Activated T-helper 17 cell treated with anti-CD3 and anti-CD28 coated beads, Interleukin-2, amount 50 U/mL, for 72 hours (primary cell): ENCODE results near the gene FBP1. TPM values are rescaled to one million over a fixed set of nuclear protein-coding genes. Genes with fewer than 3 reads are reported as not detected.

ENCODE experiments used
- ATAC-seq: fragments of 150-1000 bp; cut with Tn5 transposase; replicated peaks from 2 replicates; pipeline ENCODE4 v1.10.0; 2021; ENCODE audit warnings: mild to moderate bottlenecking, moderate library complexity
- H3K27ac Mint-ChIP-seq: one replicate; pipeline ENCODE4 v1.8.0; 2022; ENCODE audit warnings: mixed read lengths
- H3K27me3 Mint-ChIP-seq: one replicate; pipeline ENCODE4 v1.8.0; 2022; ENCODE audit warnings: mixed read lengths
- H3K36me3 Mint-ChIP-seq: one replicate; pipeline ENCODE4 v1.8.0; 2022; ENCODE audit warnings: low read depth, mild to moderate bottlenecking, mixed read lengths
- H3K4me1 Mint-ChIP-seq: one replicate; pipeline ENCODE4 v1.8.0; 2022; ENCODE audit warnings: mixed read lengths
- H3K4me3 Mint-ChIP-seq: one replicate; pipeline ENCODE4 v1.8.0; 2022; ENCODE audit warnings: mild to moderate bottlenecking, mixed read lengths
- H3K9me3 Mint-ChIP-seq: one replicate; pipeline ENCODE4 v1.8.0; 2022; ENCODE audit warnings: mixed read lengths
- total RNA-seq, 2 donors: library from RNA; stranded (reverse); gene quantifications; one replicate each; pipeline ENCODE4 v1.2.3, GENCODE V29; 2022

Gene FBP1
- total RNA-seq, 2 donors from 2014 or later = 0.50 to 0.85 TPM

DNA sequence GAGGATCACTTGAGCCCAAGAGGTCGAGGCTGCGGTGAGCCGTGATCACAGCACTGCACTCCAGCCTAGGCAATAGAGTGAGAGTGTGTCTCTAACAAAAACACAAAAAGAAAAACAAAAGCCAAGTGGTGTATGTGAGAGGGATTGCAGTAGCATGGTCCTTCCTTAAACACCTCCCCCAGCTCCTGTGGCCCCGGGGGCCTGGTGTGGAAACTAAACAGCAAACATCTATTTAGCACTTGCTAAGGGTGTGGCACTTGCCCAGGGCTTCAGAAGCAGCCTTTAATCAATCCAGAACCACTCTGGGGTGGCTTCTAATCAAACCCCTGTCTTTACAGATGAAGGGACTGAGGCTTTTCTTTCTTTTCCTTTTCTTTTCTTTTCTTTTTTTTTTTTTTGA lies 4.4 kb upstream of the FBP1 start:
- Mint-ChIP-seq H3K4me3 (no peak overlapping the region), H3K27ac (no peak overlapping the region), H3K27me3 (peaks cover 6% of the 10 kb centered on the region), H3K9me3 (no peaks in the 10 kb centered on the region), H3K4me1 (peaks cover 14% of the 10 kb centered on the region), H3K36me3 (no peaks in the 10 kb centered on the region)
- no peak for ATAC-seq

DNA sequence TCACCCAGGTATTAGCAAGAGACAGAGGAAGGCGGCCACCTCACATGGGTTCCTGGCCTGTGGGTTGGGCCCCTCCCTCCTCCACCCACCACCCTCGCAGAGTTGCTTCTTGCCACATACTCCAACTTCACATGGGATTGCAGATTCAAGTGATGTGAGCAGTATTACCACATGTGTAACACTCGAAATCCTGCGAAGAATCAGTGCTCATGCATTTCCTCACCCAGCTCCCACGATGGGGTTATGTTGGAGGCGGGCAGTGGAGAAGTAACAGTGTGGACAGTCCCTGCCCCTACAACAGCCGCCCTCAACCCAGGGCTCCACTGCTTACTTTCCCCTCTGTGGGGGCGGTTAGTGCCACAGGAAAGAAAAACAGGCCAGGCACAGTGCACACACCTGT lies 3.9 kb upstream of the FBP1 start:
- no peak for ATAC-seq
- Mint-ChIP-seq H3K9me3 (no peaks in the 10 kb centered on the region), H3K4me3 (no peak overlapping the region), H3K36me3 (no peaks in the 10 kb centered on the region), H3K4me1 (peaks cover 18% of the 10 kb centered on the region), H3K27me3 (peaks cover 11% of the 10 kb centered on the region), H3K27ac (no peak overlapping the region)

DNA sequence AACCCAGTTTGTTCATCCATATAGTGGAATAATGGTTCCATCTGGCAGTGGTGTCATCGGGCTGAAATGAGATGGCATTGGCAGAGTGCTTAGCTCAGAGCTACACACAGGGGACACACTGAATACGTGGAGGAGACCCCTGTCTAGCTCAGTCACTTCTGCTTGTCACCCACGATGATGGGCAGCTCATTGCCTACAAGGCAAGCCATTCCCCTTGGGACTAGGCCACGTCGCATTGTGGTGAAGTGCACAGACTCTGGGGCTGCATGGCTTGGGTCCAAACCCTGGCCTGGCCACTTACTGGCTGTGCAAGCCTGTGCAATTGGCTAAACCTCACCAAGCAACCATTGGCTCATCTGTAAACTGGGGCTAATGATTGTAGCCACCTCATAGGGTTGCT lies 3.2 kb upstream of the FBP1 start:
- peaks cover 11% of the 10 kb centered on the region for H3K27me3 Mint-ChIP-seq
- no peak overlapping the region for H3K27ac Mint-ChIP-seq
- no peak for ATAC-seq
- H3K4me1 Mint-ChIP-seq = peaks cover 18% of the 10 kb centered on the region
- H3K4me3 Mint-ChIP-seq = no peak overlapping the region
- no peaks in the 10 kb centered on the region for H3K9me3 Mint-ChIP-seq
- H3K36me3 Mint-ChIP-seq = no peaks in the 10 kb centered on the region

DNA sequence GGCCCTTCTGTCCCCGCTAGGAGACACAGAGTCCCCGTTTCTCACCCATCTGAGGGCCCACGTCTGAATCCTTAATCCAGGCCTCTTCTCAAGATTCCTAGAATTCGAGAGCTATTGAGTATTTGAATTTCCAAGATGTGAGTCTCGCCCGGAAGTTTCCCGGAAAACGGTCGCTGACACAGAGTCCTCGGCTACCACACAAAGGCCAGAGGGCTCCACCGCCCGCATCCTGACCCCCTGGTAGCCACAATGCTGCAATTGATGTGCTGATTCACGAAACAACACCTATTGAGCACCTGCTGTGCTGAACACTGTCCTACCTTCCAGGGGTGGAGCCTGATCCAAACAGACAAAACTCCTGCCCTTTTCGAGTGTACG lies 670 bp upstream of the FBP1 start:
- H3K4me1 Mint-ChIP-seq = peaks cover 18% of the 10 kb centered on the region
- peak overlapping the region; percentile 72 for H3K27ac Mint-ChIP-seq
- peaks cover 10% of the 10 kb centered on the region for H3K27me3 Mint-ChIP-seq
- peak overlapping the region; percentile 84 for H3K4me3 Mint-ChIP-seq
- no peak for ATAC-seq
- no peaks in the 10 kb centered on the region for H3K9me3 Mint-ChIP-seq
- H3K36me3 Mint-ChIP-seq = no peaks in the 10 kb centered on the region

DNA sequence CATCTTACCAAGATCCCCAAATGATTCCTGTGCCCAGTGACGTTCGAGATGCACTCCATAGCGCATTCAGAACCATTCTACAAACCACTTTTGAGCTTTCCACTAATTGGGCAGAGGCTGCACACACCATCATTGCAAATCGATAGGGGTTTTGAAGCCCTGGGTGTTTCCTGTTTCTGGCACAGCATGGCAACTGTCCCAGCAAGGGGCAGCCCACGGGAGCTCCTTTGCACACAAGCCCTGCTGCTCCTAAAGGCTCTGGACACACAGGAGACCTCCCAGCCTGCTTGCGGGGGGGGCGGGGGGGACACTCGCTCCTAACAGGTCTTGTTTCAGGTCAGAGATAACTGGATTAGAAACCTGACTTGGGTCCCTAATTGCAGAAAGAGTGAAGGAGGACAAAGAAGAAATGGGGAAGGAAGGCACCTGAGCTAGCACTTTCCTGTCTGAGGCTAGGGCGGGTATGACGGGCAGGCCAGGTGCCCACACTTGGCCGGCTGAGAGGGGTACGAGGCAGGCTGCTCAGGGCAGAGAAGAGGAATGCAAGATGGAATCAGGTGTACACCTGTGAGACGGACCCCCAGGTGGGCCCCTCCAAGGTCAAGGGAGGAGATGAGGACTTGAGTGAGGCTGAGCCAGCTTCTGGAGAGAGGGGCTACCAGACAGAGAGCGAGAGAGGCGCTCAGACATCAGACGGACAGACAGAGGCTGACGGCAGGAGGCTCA lies 820 bp downstream of the FBP1 start:
- Mint-ChIP-seq H3K9me3 (no peaks in the 10 kb centered on the region), H3K4me1 (peaks cover 18% of the 10 kb centered on the region), H3K4me3 (peak overlapping the region; percentile 84), H3K36me3 (no peaks in the 10 kb centered on the region), H3K27me3 (peaks cover 8% of the 10 kb centered on the region), H3K27ac (peak overlapping the region; percentile 62)
- no peak for ATAC-seq

DNA sequence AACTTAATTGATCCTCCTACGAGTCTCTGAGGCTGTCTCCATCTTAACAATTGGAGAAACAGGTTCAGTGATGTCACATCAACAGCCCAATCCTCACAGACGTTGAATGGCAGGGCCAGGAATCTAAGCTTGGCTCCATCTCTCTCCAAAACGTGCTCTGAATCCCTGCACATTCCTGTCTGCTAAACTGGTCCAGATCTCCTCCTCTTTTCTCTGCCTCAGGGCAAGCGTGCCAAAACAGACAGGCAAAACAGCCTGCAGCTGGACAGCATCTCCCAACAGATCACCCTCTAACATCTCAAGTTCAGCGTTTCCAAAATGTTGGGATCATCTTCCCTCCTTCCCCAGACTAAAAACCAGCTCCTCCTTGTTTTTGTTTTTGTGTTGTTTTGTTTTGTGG lies 6.6 kb downstream of the FBP1 start:
- Mint-ChIP-seq H3K4me1 (no peaks in the 10 kb centered on the region), H3K9me3 (no peaks in the 10 kb centered on the region), H3K4me3 (no peak overlapping the region), H3K27me3 (no peaks in the 10 kb centered on the region), H3K36me3 (no peaks in the 10 kb centered on the region), H3K27ac (no peak overlapping the region)
- ATAC-seq = no peak

DNA sequence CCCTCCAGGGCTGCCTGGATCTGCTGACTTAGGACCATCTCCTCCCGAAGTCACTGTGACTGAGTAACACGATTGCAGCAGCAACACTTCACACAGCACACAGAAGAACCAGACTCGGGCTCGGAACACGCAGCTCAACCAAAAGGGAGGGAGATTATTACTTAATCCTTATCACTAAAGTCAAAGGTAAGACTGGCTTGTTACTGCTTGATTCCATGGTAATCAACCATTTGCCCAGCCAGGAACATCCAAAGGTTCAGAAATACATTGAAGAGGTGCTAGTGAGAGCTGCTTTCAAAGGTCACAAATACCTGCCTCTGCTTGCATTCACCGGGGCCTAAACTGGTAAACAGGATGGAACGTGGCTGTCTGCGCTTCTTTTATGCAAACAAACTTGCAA lies 7.7 kb downstream of the FBP1 start:
- ATAC-seq = no peak
- Mint-ChIP-seq H3K4me1 (no peaks in the 10 kb centered on the region), H3K4me3 (no peak overlapping the region), H3K27ac (no peak overlapping the region), H3K9me3 (no peaks in the 10 kb centered on the region), H3K36me3 (no peaks in the 10 kb centered on the region), H3K27me3 (no peaks in the 10 kb centered on the region)

DNA sequence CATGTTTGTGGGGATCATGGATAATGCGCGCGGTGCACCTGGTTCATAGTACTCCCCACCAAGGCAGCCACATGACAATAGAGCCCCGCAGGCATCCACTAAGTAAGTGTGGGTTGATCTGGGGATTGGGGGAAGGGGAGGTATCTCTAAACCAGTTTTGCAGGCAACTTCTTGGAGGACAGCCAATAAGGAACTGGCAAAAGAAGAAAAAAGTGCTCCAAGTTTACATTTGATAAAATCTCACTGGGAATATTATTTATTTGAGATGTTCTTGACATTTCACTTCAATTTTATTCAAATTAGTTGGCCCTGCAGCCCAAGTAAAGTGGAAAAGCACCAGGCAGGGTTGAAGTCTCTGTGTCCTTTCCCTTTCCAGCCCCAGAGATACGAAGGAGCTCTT lies 8.5 kb downstream of the FBP1 start:
- Mint-ChIP-seq H3K9me3 (no peaks in the 10 kb centered on the region), H3K27me3 (no peaks in the 10 kb centered on the region), H3K4me1 (no peaks in the 10 kb centered on the region), H3K4me3 (no peak overlapping the region), H3K27ac (no peak overlapping the region), H3K36me3 (no peaks in the 10 kb centered on the region)
- no peak for ATAC-seq

DNA sequence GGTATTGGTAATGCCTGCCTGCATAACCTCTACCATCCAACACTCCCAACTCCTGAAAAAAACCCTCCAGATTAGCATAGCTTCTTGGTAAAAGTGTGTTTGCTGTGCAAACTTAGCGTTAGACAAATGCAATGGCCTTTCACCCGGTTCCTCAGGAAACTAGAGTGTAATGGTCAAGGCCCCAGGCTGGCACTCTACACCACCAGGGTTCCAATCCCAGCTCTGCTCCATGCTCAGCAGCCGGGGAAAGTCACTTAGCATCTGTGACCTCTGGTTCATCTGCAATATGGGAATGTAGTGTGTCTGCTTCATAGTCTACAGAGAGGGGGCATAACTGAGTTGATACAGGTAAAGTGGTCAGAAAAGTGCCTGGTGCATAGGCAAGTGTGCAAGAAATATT lies 9.0 kb downstream of the FBP1 start:
- Mint-ChIP-seq H3K4me3 (no peak overlapping the region), H3K9me3 (no peaks in the 10 kb centered on the region), H3K36me3 (no peaks in the 10 kb centered on the region), H3K4me1 (no peaks in the 10 kb centered on the region), H3K27me3 (no peaks in the 10 kb centered on the region), H3K27ac (no peak overlapping the region)
- no peak for ATAC-seq

DNA sequence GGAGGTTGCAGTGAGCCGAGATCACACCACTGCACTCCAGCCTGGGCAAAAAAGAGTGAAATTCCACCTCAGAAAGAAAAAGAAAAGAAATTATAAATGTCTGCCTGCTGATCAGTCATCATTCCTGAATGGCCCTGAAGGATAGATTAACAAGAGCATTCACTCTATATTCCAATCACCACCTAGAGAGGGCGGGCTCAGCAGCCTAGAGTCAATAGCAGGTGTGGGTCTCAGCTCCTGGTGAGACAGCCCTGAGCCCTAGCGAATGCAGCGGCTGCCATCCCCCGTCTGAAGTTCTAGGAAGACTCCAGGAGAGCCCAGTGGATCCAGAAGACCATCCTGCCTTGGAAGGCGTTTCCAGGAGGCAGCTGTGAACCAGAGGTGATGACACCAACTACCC lies 12.0 kb downstream of the FBP1 start:
- Mint-ChIP-seq H3K9me3 (no peaks in the 10 kb centered on the region), H3K4me1 (no peaks in the 10 kb centered on the region)

DNA sequence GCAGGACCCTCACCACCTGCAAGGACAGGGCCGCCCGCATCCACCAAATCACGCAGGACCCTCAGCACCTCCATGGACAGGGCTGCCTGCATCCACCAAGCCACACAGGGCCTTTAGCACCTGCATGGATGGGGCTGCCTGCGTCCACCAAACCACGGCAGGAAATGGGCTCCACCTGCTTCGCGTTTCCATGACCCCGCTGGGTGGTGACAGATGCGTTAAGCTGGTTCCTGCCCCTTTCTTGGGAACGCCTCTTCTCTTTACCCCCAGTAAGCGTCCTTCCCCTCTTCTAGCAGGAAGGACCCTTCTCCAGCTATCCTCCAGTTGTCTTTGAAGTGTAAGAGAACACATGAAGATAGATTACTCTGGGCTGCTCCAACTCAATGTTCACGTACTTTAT lies 13.5 kb downstream of the FBP1 start:
- Mint-ChIP-seq H3K27me3 (no peaks in the 10 kb centered on the region), H3K4me3 (no peak overlapping the region), H3K9me3 (no peaks in the 10 kb centered on the region), H3K27ac (no peak overlapping the region), H3K36me3 (no peaks in the 10 kb centered on the region), H3K4me1 (no peaks in the 10 kb centered on the region)
- no peak for ATAC-seq

More for the DNA sequence above, 12.0 kb downstream of the FBP1 start:
- Mint-ChIP-seq H3K36me3 (no peaks in the 10 kb centered on the region), H3K27ac (no peak overlapping the region), H3K4me3 (no peak overlapping the region), H3K27me3 (no peaks in the 10 kb centered on the region)
- no peak for ATAC-seq

DNA sequence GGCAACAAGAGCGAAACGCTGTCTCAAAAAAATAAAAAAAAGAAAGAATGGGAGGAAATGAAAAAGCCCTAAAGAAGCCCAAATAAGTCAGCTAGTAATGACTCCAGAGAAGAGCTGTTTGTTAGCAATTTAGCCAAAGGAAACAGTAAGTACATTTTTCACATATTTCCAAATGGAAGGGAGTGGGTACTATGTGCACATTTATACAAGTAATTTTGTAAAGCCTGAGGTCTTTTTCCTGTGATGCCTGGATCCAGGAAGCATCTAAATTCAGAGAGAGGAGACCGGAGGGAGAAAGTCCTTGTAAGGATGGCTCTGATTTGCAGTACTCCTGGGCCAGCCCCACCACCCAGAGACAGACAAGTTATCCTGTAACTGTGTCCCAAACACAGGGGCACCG lies 14.7 kb downstream of the FBP1 start:
- Mint-ChIP-seq H3K36me3 (no peaks in the 10 kb centered on the region), H3K27me3 (peaks cover 7% of the 10 kb centered on the region), H3K4me3 (no peak overlapping the region), H3K9me3 (no peaks in the 10 kb centered on the region), H3K27ac (no peak overlapping the region), H3K4me1 (no peaks in the 10 kb centered on the region)
- no peak for ATAC-seq

DNA sequence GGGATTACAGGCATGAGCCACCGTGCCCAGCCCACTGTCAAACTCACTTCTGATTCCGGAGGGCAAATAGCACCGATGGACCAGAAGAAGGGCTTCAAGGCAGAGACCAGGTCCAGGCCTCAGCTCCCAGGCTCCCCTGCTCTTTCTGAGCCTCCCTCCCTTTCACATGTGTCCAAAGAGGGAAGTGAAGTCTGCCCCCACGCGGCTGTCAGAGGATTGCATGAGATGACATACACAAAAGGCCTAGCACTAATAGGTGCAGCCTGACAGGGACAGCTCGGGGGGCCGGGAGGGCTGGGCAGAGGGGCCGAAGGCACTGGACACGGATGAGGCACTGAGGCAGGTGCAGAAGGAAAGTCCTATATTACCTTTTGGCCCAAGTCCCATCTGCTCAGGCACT lies 16.1 kb downstream of the FBP1 start:
- Mint-ChIP-seq H3K27ac (no peak overlapping the region), H3K4me3 (no peak overlapping the region), H3K4me1 (no peaks in the 10 kb centered on the region), H3K36me3 (no peaks in the 10 kb centered on the region), H3K9me3 (no peaks in the 10 kb centered on the region), H3K27me3 (peaks cover 7% of the 10 kb centered on the region)
- no peak for ATAC-seq

DNA sequence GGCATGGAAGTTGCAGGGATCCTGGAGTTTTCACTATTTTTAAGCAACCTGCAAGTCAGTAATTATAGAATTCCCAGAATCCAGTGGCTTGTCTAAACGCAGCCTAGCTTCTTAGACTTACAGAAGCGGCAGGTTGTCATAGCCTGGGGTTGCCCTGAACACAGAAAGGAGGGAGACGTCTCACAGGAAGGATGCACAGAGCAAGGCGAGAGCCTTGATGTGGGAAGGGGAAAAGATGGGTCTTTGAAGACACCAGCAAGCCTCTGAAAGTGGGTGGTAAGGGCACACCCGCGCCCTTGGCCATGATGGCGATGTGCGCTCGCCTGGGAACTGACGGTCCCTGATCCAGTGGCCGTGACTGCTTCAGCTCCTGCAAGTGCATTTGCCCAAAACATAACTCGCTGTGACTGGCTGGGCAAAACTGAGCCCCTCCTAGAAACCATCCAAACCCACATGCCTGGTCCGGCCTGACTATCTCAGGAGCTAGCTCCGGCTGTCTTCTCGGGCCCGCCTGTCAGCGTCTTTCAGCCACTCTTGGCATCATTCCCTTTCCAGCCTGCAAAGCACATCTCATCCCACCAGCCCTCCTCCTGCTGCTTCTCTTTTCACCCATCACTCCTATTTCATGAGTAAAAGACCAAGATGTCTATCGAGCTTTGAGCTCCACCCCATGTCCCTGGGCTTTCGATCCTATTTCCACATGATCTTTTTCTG lies 17.1 kb downstream of the FBP1 start:
- Mint-ChIP-seq H3K27ac (no peak overlapping the region), H3K4me3 (no peak overlapping the region), H3K27me3 (peaks cover 7% of the 10 kb centered on the region), H3K36me3 (no peaks in the 10 kb centered on the region), H3K9me3 (no peaks in the 10 kb centered on the region), H3K4me1 (no peaks in the 10 kb centered on the region)
- ATAC-seq = no peak

DNA sequence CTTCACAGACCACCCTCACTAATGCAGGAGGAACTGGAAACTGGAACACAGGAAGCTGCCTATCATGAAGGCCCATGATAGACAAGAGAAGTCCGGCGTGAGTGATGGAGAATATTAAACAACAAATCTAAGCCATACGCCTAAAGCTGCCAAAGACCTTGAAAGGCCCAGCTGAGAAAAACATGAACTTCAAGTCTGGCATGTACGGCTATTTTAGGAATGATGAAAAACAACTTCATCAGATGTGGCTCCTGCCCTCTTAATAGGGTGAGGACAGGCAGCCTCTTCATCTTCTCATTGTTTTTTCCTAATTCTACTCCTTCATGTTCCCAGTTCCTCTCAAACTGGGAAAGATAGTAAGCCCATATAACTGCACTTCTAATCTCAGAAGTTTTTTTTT lies 20.3 kb downstream of the FBP1 start:
- Mint-ChIP-seq H3K36me3 (no peaks in the 10 kb centered on the region), H3K4me1 (no peaks in the 10 kb centered on the region), H3K27me3 (peaks cover 7% of the 10 kb centered on the region), H3K9me3 (no peaks in the 10 kb centered on the region), H3K4me3 (no peak overlapping the region), H3K27ac (no peak overlapping the region)
- no peak for ATAC-seq
